ENCODE results near the gene TRAF3IP3.

TRAF3IP3 gene

GRCh38 chr1:209741193-209741592 lies 14.7 kb upstream of the TRAF3IP3 start:
- DNase-seq, result no peak

- no peak for DNase-seq
Measured at GRCh38 chr1:209741889-209742288, 14.0 kb upstream of the TRAF3IP3 start.

GRCh38 chr1:209742409-209743144 lies 13.3 kb upstream of the TRAF3IP3 start:
- DNase-seq, result no peak

- DNase-seq, result no peak
Measured at GRCh38 chr1:209743145-209743482, 12.7 kb upstream of the TRAF3IP3 start.

GRCh38 chr1:209746451-209747165 lies 9.2 kb upstream of the TRAF3IP3 start:
- no peak for DNase-seq

GRCh38 chr1:209747580-209748262 lies 8.1 kb upstream of the TRAF3IP3 start:
- DNase-seq, result no peak

- DNase-seq, result no peak
Measured at GRCh38 chr1:209748620-209749019, 7.2 kb upstream of the TRAF3IP3 start.

- no peak for DNase-seq
Measured at GRCh38 chr1:209749205-209749604, 6.6 kb upstream of the TRAF3IP3 start.

GRCh38 chr1:209749670-209750323 lies 6.1 kb upstream of the TRAF3IP3 start:
- no peak for DNase-seq

- DNase-seq, result no peak
Measured at GRCh38 chr1:209751627-209752231, 4.1 kb upstream of the TRAF3IP3 start.

GRCh38 chr1:209752890-209753289 lies 3.0 kb upstream of the TRAF3IP3 start:
- DNase-seq, result no peak

GRCh38 chr1:209755256-209755655 lies 597 bp upstream of the TRAF3IP3 start:
- DNase-seq, result no peak

- DNase-seq, result no peak
Measured at GRCh38 chr1:209756615-209757445, 977 bp downstream of the TRAF3IP3 start.

GRCh38 chr1:209758400-209758799 lies 2.5 kb downstream of the TRAF3IP3 start:
- DNase-seq, result no peak

- no peak for DNase-seq
Measured at GRCh38 chr1:209759829-209760359, 4.0 kb downstream of the TRAF3IP3 start.

GRCh38 chr1:209761011-209761635 lies 5.3 kb downstream of the TRAF3IP3 start:
- no peak for DNase-seq

- DNase-seq, result no peak
Measured at GRCh38 chr1:209766051-209766450, 10.2 kb downstream of the TRAF3IP3 start.

GRCh38 chr1:209767096-209767495 lies 11.2 kb downstream of the TRAF3IP3 start:
- no peak for DNase-seq

GRCh38 chr1:209767706-209768105 lies 11.9 kb downstream of the TRAF3IP3 start:
- DNase-seq, result no peak

- DNase-seq, result no peak
Measured at GRCh38 chr1:209768354-209768774, 12.5 kb downstream of the TRAF3IP3 start.

All from cerebellar nuclear complex (tissue), 1 donor.